IMR-90 (cell line): Measurements from ENCODE around the gene KCNK5. TPM values are rescaled to one million over a fixed set of nuclear protein-coding genes. Genes with fewer than 3 reads are reported as not detected.

ENCODE experiments used
- ATAC-seq: fragments of 200-7000 bp; cut with Tn5 transposase; 2 replicates; pipeline ENCODE4 v1.9.1; 2020; ENCODE audit warnings: low read depth, mild to moderate bottlenecking, moderate library complexity
- BruUV-seq: library from RNA; stranded (reverse); fragments of 400-500 nt; replicated peaks from 2 replicates; lab custom pipeline; 2021; lab: Mats Ljungman, UMichigan
- CTCF ChIA-PET: fragments of 300-600 bp; formaldehyde crosslinking; extraction: SDS; loops from one replicate; lab custom pipeline; 2021; ENCODE audit warnings: antibody characterized with exemption; lab: Yijun Ruan, JAX
- POLR2A ChIA-PET: fragments of 300-600 bp; sonication (Branson Sonifier 250); formaldehyde crosslinking; loops from one replicate; lab custom pipeline; 2022; ENCODE audit warnings: antibody characterized with exemption; ENCODE audit not compliant: unreplicated experiment; lab: Charles Lee
- DNase-seq: peaks from one replicate; pipeline ENCODE4 v3.0.0; 2013
- H2AFZ ChIP-seq: replicated peaks from 2 replicates; pipeline ENCODE3; 2013; ENCODE audit warnings: low read length, mild to moderate bottlenecking; ENCODE audit not compliant: poor library complexity
- H2AK5ac ChIP-seq: 2 replicates; pipeline ENCODE4 v1.6.1; 2013; ENCODE audit warnings: low read depth, low read length, inconsistent platforms
- H2AK9ac ChIP-seq: replicated peaks from 2 replicates; pipeline ENCODE3; 2013; ENCODE audit warnings: mild to moderate bottlenecking, low read depth, low read length, moderate library complexity; ENCODE audit not compliant: poor library complexity
- H2BK120ac ChIP-seq: 2 replicates; pipeline ENCODE4 v1.6.1; 2013; ENCODE audit warnings: low read depth, low read length, inconsistent platforms
- H2BK15ac ChIP-seq: 3 replicates; pipeline ENCODE4 v1.6.1; 2013; ENCODE audit warnings: low read depth, low read length, inconsistent platforms
- H2BK20ac ChIP-seq: 2 replicates; pipeline ENCODE4 v1.6.1; 2013; ENCODE audit warnings: low read depth, mild to moderate bottlenecking, inconsistent platforms, low read length, moderate library complexity
- H2BK5ac ChIP-seq: 2 replicates; pipeline ENCODE4 v1.6.1; 2013; ENCODE audit warnings: mild to moderate bottlenecking, low read depth, low read length, inconsistent platforms; ENCODE audit not compliant: poor library complexity, severe bottlenecking
- H3K14ac ChIP-seq: replicated peaks from 2 replicates; pipeline ENCODE4 v1.6.1; 2013; ENCODE audit warnings: low read depth, low read length, inconsistent platforms
- H3K18ac ChIP-seq: 2 replicates; pipeline ENCODE4 v1.6.1; 2013; ENCODE audit warnings: low read depth, low read length, control low read depth
- H3K23ac ChIP-seq: 2 replicates; pipeline ENCODE4 v1.6.1; 2013; ENCODE audit warnings: low read depth, low read length, inconsistent platforms
- H3K27ac ChIP-seq: 2 replicates; pipeline ENCODE4 v1.5.1; 2013; ENCODE audit warnings: mild to moderate bottlenecking, control low read depth, low read length; ENCODE audit not compliant: insufficient read depth
- H3K27me3 ChIP-seq: 2 replicates; pipeline ENCODE4 v1.6.1; 2013; ENCODE audit warnings: low read length; ENCODE audit not compliant: control insufficient read depth, insufficient read depth
- H3K36me3 ChIP-seq: 2 replicates; pipeline ENCODE4 v1.6.1; 2013; ENCODE audit warnings: low read length, mixed read lengths; ENCODE audit not compliant: control insufficient read depth, insufficient read depth
- H3K4ac ChIP-seq: 2 replicates; pipeline ENCODE4 v1.6.1; 2013; ENCODE audit warnings: low read depth, low read length, inconsistent platforms
- H3K4me1 ChIP-seq: 2 replicates; pipeline ENCODE4 v1.6.1; 2013; ENCODE audit warnings: low read length, mixed read lengths; ENCODE audit not compliant: control insufficient read depth, insufficient read depth
- H3K4me2 ChIP-seq: 2 replicates; pipeline ENCODE4 v1.6.1; 2013; ENCODE audit warnings: low read depth, mild to moderate bottlenecking, control low read depth, low read length, moderate library complexity
- H3K4me3 ChIP-seq: 2 replicates; pipeline ENCODE4 v1.5.1; 2013; ENCODE audit warnings: low read depth, mild to moderate bottlenecking, control low read depth, low read length, moderate library complexity; ENCODE audit not compliant: insufficient read depth
- H3K56ac ChIP-seq: 2 replicates; pipeline ENCODE4 v1.6.1; 2013; ENCODE audit warnings: low read length, inconsistent platforms; ENCODE audit not compliant: insufficient read depth; ENCODE audit errors: extremely low read depth
- H3K79me1 ChIP-seq, 2 experiments: 2 replicates each; pipeline ENCODE4 v1.6.1; 2013; ENCODE audit warnings: low read length in 2 of 2, inconsistent platforms in 1 of 2, low read depth in 1 of 2
- H3K9ac ChIP-seq: 2 replicates; pipeline ENCODE4 v1.6.1; 2013; ENCODE audit warnings: low read depth, low read length, control low read depth
- H3K9me1 ChIP-seq: 2 replicates; pipeline ENCODE4 v1.6.1; 2013; ENCODE audit warnings: low read length, inconsistent platforms; ENCODE audit not compliant: insufficient read depth
- H3K9me3 ChIP-seq: 2 replicates; pipeline ENCODE4 v1.6.1; 2013; ENCODE audit warnings: low read length; ENCODE audit not compliant: control insufficient read depth, insufficient read depth
- H4K20me1 ChIP-seq: 2 replicates; pipeline ENCODE4 v1.6.1; 2013; ENCODE audit warnings: low read length, inconsistent platforms; ENCODE audit not compliant: insufficient read depth
- H4K5ac ChIP-seq: 2 replicates; pipeline ENCODE4 v1.6.1; 2013; ENCODE audit warnings: mild to moderate bottlenecking, low read depth, low read length, control low read depth
- H4K8ac ChIP-seq, 2 experiments: 2 replicates each; pipeline ENCODE4 v1.6.1; 2013; ENCODE audit warnings: low read depth in 2 of 2, low read length in 2 of 2, control low read depth in 1 of 2, inconsistent platforms in 1 of 2
- H4K91ac ChIP-seq: 2 replicates; pipeline ENCODE4 v1.6.1; 2013; ENCODE audit warnings: low read depth, low read length, inconsistent platforms; ENCODE audit not compliant: insufficient read depth
- BHLHE40 ChIP-seq: fragments of 150-350 bp; IDR thresholded peaks from 2 replicates; pipeline ENCODE4 v1.6.1; 2016; ENCODE audit warnings: mild to moderate bottlenecking, low read depth, low read length
- CEBPB ChIP-seq: IDR thresholded peaks from 2 replicates; pipeline ENCODE4 v1.6.1; 2012; ENCODE audit warnings: low read depth, low read length, improper control_type of control experiment
- CHD1 ChIP-seq: IDR thresholded peaks from 2 replicates; pipeline ENCODE4 v1.6.1; 2012; ENCODE audit warnings: low read depth, low read length, improper control_type of control experiment
- MAZ ChIP-seq: IDR thresholded peaks from 2 replicates; pipeline ENCODE4 v1.6.1; 2012; ENCODE audit warnings: low read depth, mild to moderate bottlenecking, low read length, improper control_type of control experiment, moderate library complexity, borderline replicate concordance
- NFE2L2 ChIP-seq: fragments of 150-350 bp; IDR thresholded peaks from 2 replicates; pipeline ENCODE4 v1.6.1; 2016; ENCODE audit warnings: low read depth, mild to moderate bottlenecking, low read length
- RCOR1 ChIP-seq: IDR thresholded peaks from 2 replicates; pipeline ENCODE4 v1.6.1; 2012; ENCODE audit warnings: mild to moderate bottlenecking, low read length, improper control_type of control experiment; ENCODE audit not compliant: insufficient replicate concordance
- RFX5 ChIP-seq: IDR thresholded peaks from 2 replicates; pipeline ENCODE4 v1.8.0; 2012; ENCODE audit warnings: low read depth, mild to moderate bottlenecking, low read length, moderate library complexity
- SMC3 ChIP-seq: fragments of 150-350 bp; IDR thresholded peaks from 2 replicates; pipeline ENCODE4 v1.6.1; 2016; ENCODE audit warnings: low read depth, mild to moderate bottlenecking, antibody characterized with exemption, low read length, moderate library complexity
- USF2 ChIP-seq: fragments of 150-350 bp; IDR thresholded peaks from 2 replicates; pipeline ENCODE4 v1.6.1; 2017; ENCODE audit warnings: mild to moderate bottlenecking, antibody characterized with exemption, low read length, low read depth
- WGBS, 2 experiments: methylation state at CpG; one replicate each; pipeline versions ENCODE4 v1.1.5 to v1.1.7; 2013; ENCODE audit warnings: missing lambda C conversion rate in 2 of 2; ENCODE audit not compliant: insufficient read length in 1 of 2; ENCODE audit errors: extremely low coverage in 2 of 2; 5-methylcytosine and 5-hydroxymethylcytosine counted together
- dilution Hi-C: fragments of 300-500 bp; cut with HindIII; formaldehyde crosslinking; loops from one replicate; pipeline ENCODE4 v1.14.3; 2018; ENCODE audit warnings: low sequenced_read_pairs; ENCODE audit not compliant: unreplicated experiment
- in situ Hi-C: fragments of 300-500 bp; cut with MboI; formaldehyde crosslinking; loops from 3 replicates; pipeline ENCODE4 v1.14.3; 2019; ENCODE audit warnings: low sequenced_read_pairs, inconsistent platforms, mixed read lengths
- intact Hi-C: fragments of 100-400 bp; cut with micrococcal nuclease; formaldehyde crosslinking; loops from 2 replicates; pipeline ENCODE4 v1.10.0; 2022
- polyA plus RNA-seq, 3 experiments: library from polyadenylated mRNA; depleted of rRNA; stranded (reverse); fragments of >200 nt; gene quantifications; 2 replicates each; pipeline ENCODE4 v1.2.3, GENCODE V29; 2012; ENCODE audit warnings: low replicate concordance in 1 of 3
- total RNA-seq: library from RNA; depleted of rRNA; stranded (reverse); fragments of >200 nt; gene quantifications from 2 replicates; pipeline ENCODE4 v1.2.3, GENCODE V29; 2012

KCNK5 gene
- total and polyA plus RNA-seq, 2 of the 4 experiments (the other 2 are of a cell fraction) = not detected

- H3K36me3 ChIP-seq = no peaks in the 10 kb centered on the region
- H3K79me1 ChIP-seq = no peaks in the 10 kb centered on the region
- H3K9me1 ChIP-seq = no peaks in the 10 kb centered on the region
- BruUV-seq = no TSS peak
- H3K4me1 ChIP-seq = no peaks in the 10 kb centered on the region
- no peak overlapping the region for H2BK20ac ChIP-seq
- no peak overlapping the region for H2BK120ac ChIP-seq
- no peak overlapping the region for H3K4me2 ChIP-seq
- DNase-seq (no peak), ATAC-seq (no peak)
- no peak overlapping the region for H3K23ac ChIP-seq
- H4K91ac ChIP-seq = no peak overlapping the region
- TF ChIP-seq RCOR1 (no peak), BHLHE40 (no peak), USF2 (no peak), CHD1 (no peak), RFX5 (no peak), SMC3 (no peak), MAZ (no peak), CEBPB (no peak), NFE2L2 (no peak)
- no peak overlapping the region for H3K9ac ChIP-seq
- no peak overlapping the region for H3K4me3 ChIP-seq
- intact Hi-C loops (no loop called here), in situ Hi-C loops (no loop called here), dilution Hi-C loops (no loop called here)
- H2BK5ac ChIP-seq = no peak overlapping the region
- no peak overlapping the region for H3K56ac ChIP-seq
- H3K14ac ChIP-seq = no peak overlapping the region
- H2AFZ ChIP-seq = no peak overlapping the region
- no peaks in the 10 kb centered on the region for H4K20me1 ChIP-seq
- no peak overlapping the region for H2AK9ac ChIP-seq
- no peak overlapping the region for H3K4ac ChIP-seq
- no peaks in the 10 kb centered on the region for H3K9me3 ChIP-seq
- POLR2A ChIA-PET = no interaction called here
- no peak overlapping the region for H4K8ac ChIP-seq
- WGBS, 2 experiments = no CpG with 5 or more reads among the region's 3 CpGs
- no peak overlapping the region for H4K5ac ChIP-seq
- no peak overlapping the region for H2BK15ac ChIP-seq
- H3K18ac ChIP-seq = no peak overlapping the region
- CTCF ChIA-PET = no interaction called here
- H3K27me3 ChIP-seq = no peaks in the 10 kb centered on the region
- no peak overlapping the region for H3K27ac ChIP-seq
- H2AK5ac ChIP-seq = no peak overlapping the region
Measured at GRCh38 chr6:39268721-39269120, 39.4 kb upstream of the KCNK5 start.
